Body of pancreas (tissue), 4 donors: ENCODE measurements around the gene BROX. TPM values are rescaled to one million over a fixed set of nuclear protein-coding genes. Genes with fewer than 3 reads are reported as not detected.

ENCODE experiments used
- ATAC-seq: fragments of 150-250 bp; one replicate; pipeline ENCODE4 v1.9.1; 2016
- DNase-seq, 4 donors: peaks; one replicate each; pipeline ENCODE4 v3.0.0-alpha.2; 2019
- H3K27ac ChIP-seq, 4 donors: fragments of 200-600 bp; sonication (generic); 1 replicate in 3 of 4; 2 replicates in 1 of 4; pipeline versions ENCODE4 v1.5.1 to v1.6.1; 2016 to 2019; ENCODE audit warnings: mild to moderate bottlenecking in 1 of 4, mixed read lengths in 1 of 4, moderate library complexity in 1 of 4
- H3K27me3 ChIP-seq, 2 donors: fragments of 200-600 bp; sonication (generic); one replicate each; pipeline ENCODE4 v1.6.0; 2016; ENCODE audit warnings: mild to moderate bottlenecking in 1 of 2
- H3K36me3 ChIP-seq, 2 donors: fragments of 200-600 bp; sonication (generic); replicated peaks in 1 of 2; 2 replicates each; pipeline ENCODE4 v1.5.1; 2016; ENCODE audit warnings: low read depth in 2 of 2; ENCODE audit not compliant: insufficient read depth in 1 of 2
- H3K4me1 ChIP-seq: fragments of 200-600 bp; sonication (generic); one replicate; pipeline ENCODE4 v1.6.0; 2016
- H3K4me3 ChIP-seq, 2 donors: fragments of 200-600 bp; sonication (generic); 1 replicate in 1 of 2; 2 replicates in 1 of 2; pipeline ENCODE4 v1.5.1; 2016 to 2019
- H3K9me3 ChIP-seq, 3 donors: fragments of 200-600 bp; sonication (generic); 1 replicate in 2 of 3; 2 replicates in 1 of 3; pipeline ENCODE4 v1.5.1; 2016
- POLR2A ChIP-seq, 3 donors: fragments of 450-650 bp; IDR thresholded peaks; one replicate each; pipeline ENCODE4 v1.6.1; 2016; ENCODE audit warnings: antibody characterized with exemption in 3 of 3, mild to moderate bottlenecking in 2 of 3
- WGBS, 2 donors: methylation state at CpG; one replicate each; pipeline ENCODE4 v1.1.5; 2017; 5-methylcytosine and 5-hydroxymethylcytosine counted together
- intact Hi-C: fragments of 100-400 bp; cut with DNase I; formaldehyde crosslinking; loops from one replicate; pipeline ENCODE4 v1.15.1; 2023
- total RNA-seq, 2 donors: library from RNA; depleted of rRNA; stranded (reverse); fragments of >200 nt; gene quantifications; one replicate each; pipeline ENCODE4 v1.1.0, GENCODE V29; 2016
- TF ChIP-seq, protein P1 (sequence below), 7 experiments: fragments of 450-650 bp in 4 of 7; fragments of 200-600 bp in 3 of 7; sonication (generic) in 3 of 7; IDR thresholded peaks; one replicate each; pipeline ENCODE4 v1.5.1; 2016 to 2019; ENCODE audit warnings: antibody characterized with exemption in 7 of 7

BROX gene
- total RNA-seq, 2 donors from 2014 or later, result 12.5 to 18.2 TPM

DNA sequence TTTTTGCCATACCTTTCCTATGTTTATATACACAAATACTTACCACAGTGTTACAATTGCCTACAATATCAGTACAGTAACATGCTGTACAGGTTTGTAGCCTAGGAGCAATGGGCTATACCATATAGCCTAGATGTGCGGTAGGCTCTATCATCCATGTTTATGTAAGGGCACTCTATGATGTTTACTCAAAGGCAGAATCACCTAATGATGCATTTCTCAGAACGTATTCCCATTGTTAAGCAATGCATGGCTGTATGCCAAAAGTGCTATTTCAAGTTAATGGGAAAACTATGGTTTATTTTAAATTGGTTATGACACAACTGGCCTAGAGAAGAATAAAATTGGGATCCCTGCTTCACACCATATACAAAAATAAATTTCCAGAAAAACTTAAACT is 65.6 kb downstream of the BROX start:
- no peaks in the 10 kb centered on the region for H3K27me3 ChIP-seq
- DNase-seq (no peak), ATAC-seq (no peak)
- H3K27ac ChIP-seq, result no peak overlapping the region
- intact Hi-C loops, result no loop called here
- H3K9me3 ChIP-seq, result no peaks in the 10 kb centered on the region
- WGBS, 2 donors, result 35 to 43% methylated on average over 2 of the region's 2 CpGs
- H3K36me3 ChIP-seq, result no peaks in the 10 kb centered on the region
- H3K4me3 ChIP-seq, result no peak overlapping the region
- no peak for TF ChIP-seq POLR2A (IDR thresholded peaks at IDR 0.05)
- TF ChIP-seq, protein P1, sequence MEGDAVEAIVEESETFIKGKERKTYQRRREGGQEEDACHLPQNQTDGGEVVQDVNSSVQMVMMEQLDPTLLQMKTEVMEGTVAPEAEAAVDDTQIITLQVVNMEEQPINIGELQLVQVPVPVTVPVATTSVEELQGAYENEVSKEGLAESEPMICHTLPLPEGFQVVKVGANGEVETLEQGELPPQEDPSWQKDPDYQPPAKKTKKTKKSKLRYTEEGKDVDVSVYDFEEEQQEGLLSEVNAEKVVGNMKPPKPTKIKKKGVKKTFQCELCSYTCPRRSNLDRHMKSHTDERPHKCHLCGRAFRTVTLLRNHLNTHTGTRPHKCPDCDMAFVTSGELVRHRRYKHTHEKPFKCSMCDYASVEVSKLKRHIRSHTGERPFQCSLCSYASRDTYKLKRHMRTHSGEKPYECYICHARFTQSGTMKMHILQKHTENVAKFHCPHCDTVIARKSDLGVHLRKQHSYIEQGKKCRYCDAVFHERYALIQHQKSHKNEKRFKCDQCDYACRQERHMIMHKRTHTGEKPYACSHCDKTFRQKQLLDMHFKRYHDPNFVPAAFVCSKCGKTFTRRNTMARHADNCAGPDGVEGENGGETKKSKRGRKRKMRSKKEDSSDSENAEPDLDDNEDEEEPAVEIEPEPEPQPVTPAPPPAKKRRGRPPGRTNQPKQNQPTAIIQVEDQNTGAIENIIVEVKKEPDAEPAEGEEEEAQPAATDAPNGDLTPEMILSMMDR (IDR thresholded peaks at IDR 0.05), result no peak
- H3K4me1 ChIP-seq, result peaks cover 4% of the 10 kb centered on the region

DNA sequence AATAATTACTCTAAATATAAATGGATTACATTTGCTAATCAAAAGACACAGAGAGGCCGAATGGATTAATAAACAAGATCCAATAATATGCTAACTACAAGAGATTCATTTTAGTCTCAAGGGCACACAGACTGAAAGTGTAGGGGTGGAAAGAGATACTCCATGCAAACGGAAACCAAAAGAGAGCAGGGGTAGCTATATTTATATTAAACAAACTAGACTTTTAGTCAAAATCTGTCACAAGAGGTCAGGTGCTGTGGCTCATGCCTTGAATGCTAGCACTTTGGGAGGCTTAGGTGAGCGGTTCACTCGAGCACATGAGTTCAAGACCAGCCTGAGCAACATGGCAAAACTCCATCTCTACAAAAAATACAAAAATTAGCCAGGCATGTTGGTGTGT is 68.9 kb downstream of the BROX start:
- Histone ChIP-seq H3K27ac (no peak overlapping the region), H3K36me3 (no peaks in the 10 kb centered on the region), H3K9me3 (no peaks in the 10 kb centered on the region), H3K27me3 (no peaks in the 10 kb centered on the region), H3K4me3 (no peak overlapping the region), H3K4me1 (peaks cover 6% of the 10 kb centered on the region)
- ATAC-seq, result no peak
- 63 to 72% methylated on average over 4 of the region's 4 CpGs for WGBS, 2 donors
- no peak for DNase-seq
- no peak for TF ChIP-seq POLR2A (IDR thresholded peaks at IDR 0.05)
- TF ChIP-seq, protein P1 (IDR thresholded peaks at IDR 0.05), result no peak
- intact Hi-C loops, result no loop called here

DNA sequence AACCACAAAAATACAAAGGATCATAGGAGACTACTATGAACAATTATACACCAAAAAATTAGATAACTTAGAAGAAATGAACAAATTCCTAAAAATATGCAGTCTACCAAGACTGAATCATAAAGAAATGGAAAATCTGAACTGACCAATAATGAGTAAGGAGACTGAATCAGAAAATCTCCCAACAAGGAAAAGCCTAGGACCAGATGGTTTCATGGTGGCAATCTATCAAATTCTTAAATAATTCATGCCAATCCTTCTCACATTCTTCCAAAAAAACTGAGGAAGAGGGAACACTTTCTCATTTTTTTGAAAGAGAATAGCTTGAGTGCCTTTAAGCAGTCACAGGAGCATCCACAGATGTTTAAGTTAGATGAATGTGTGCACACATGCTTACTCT is 70.7 kb downstream of the BROX start:
- no peak for DNase-seq
- Histone ChIP-seq H3K9me3 (no peaks in the 10 kb centered on the region), H3K4me1 (peaks cover 7% of the 10 kb centered on the region), H3K36me3 (no peaks in the 10 kb centered on the region), H3K4me3 (no peak overlapping the region), H3K27ac (no peak overlapping the region), H3K27me3 (no peaks in the 10 kb centered on the region)
- no peak for TF ChIP-seq POLR2A (IDR thresholded peaks at IDR 0.05)
- TF ChIP-seq, protein P1 (IDR thresholded peaks at IDR 0.05), result no peak
- no peak for ATAC-seq
- intact Hi-C loops, result no loop called here

DNA sequence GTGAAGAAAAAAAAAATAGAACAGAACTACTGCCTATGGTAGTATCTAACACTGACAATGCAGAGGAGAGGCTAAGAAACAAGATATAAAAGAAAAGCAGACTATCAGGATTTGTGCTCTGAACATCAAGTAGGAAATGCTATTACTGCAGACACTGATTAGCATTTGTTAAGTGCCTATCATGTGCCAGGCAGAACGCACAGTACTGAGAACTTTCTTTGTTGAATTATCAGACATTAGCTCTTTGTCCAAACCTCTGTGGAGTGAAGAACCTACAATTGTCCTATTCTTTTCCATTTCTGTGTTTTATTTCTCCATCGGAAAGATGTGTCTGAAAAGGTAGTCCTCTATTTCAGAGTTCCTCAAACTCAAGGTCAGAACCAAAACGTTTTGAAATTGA is 72.0 kb downstream of the BROX start:
- H3K4me1 ChIP-seq, result peaks cover 6% of the 10 kb centered on the region
- no peak for TF ChIP-seq POLR2A (IDR thresholded peaks at IDR 0.05)
- TF ChIP-seq, protein P1 (IDR thresholded peaks at IDR 0.05), result no peak
- no peak overlapping the region for H3K4me3 ChIP-seq
- H3K27me3 ChIP-seq, result no peaks in the 10 kb centered on the region
- intact Hi-C loops, result no loop called here
- no peak overlapping the region for H3K27ac ChIP-seq
- WGBS, 2 donors, result 18 to 20% methylated on average over 3 of the region's 3 CpGs
- ATAC-seq (no peak), DNase-seq (no peak)
- no peaks in the 10 kb centered on the region for H3K36me3 ChIP-seq
- no peaks in the 10 kb centered on the region for H3K9me3 ChIP-seq

Other genes with a start within 250 kb of the BROX start
- not detected for gene HHIPL2, start 164.5 kb upstream of the BROX start, total RNA-seq
- gene TAF1A, start 122.6 kb upstream of the BROX start, total RNA-seq, result 10 to 100 TPM in 1 of 2 donors, under 1 TPM in 1; 0.99 to 15.8 TPM
- 10 to 100 TPM; 32.2 to 44.8 TPM for gene MIA3, start 94.5 kb upstream of the BROX start, total RNA-seq
- 10 to 100 TPM; 32.9 to 36.6 TPM for gene AIDA, start 73 bp upstream of the BROX start, total RNA-seq
- gene FAM177B, start 24.6 kb downstream of the BROX start, total RNA-seq, result 1 to 10 TPM in 1 of 2 donors, not detected in 1; 3.4 TPM
- gene DISP1, start 102.5 kb downstream of the BROX start, total RNA-seq, result 1 to 10 TPM; 4.0 to 6.2 TPM